Germinal center (tissue), 1 donor: ENCODE measurements around the gene CCSER2.

ENCODE experiments used
- DNase-seq: peaks from one replicate; pipeline ENCODE4 v3.0.0; 2012; ENCODE audit warnings: mixed read lengths, low spot score

CCSER2 gene

GRCh38 chr10:84348860-84349259, 20.5 kb downstream of the CCSER2 start:
- no peak for DNase-seq

DNA sequence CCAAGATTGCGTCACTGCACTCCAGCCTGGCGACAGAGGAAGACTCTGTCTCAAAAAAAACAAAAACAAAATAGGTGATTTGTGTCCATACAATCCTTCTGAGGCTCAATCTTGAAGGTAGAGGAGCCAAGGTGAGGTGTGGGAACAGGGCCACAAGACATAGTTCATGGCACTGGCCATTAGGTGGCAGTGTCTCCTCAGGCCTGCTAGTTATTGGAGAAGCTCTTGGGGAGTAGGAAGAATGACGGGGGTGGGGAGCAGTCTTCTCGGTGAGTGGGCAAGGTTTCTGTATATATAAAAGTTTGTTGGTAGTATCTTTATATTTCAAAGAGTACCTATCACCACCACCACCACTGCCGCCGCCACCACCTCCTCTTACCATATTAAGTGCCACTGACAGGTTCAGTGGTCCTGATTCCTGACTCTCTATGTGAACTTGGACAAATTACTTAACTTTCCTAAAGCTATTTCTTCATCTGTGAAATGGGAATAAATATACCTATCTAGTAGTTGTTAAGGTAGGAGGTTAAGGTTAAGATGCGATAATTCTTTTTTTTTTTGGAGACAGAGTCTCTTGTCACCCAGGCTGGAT, 24.0 kb downstream of the CCSER2 start:
- DNase-seq = peak; percentile 57

DNA sequence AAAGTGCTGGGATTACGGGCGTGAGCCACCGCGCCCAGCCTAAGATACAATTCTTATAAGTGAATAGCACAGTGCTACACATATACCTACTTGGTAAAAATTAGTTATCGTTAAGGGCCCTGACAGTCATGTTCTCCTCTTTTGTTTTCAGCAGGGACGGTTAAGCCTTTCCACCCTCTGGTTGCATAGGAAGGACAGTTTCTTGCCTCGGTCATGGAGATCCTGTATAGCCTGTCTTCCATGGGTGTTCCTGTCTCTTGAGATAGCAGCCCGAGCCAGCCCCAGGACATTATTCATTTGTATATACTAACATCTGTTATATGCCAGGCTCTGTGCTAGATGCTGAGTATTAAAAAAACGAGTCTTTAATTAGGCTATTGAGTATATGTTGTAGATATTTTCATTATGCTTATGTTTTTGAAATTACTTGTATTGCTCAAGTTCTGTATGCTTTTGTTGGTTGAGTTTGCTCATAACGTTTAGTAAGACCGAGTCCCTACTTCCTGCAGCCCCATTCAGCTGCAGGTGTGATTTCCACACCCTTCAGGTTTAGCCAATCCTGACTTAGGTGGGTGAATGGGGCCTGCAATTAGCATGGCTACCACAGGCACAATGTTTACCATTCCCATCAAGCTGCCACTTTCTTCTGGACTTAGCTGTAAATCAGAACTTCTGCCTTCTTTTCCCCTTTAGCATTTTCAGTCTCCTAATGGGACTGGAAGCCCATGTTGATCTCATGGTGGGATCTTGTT, 24.8 kb downstream of the CCSER2 start:
- no peak for DNase-seq

- no peak for DNase-seq
Measured at GRCh38 chr10:84354623-84355022, 26.2 kb downstream of the CCSER2 start.

DNA sequence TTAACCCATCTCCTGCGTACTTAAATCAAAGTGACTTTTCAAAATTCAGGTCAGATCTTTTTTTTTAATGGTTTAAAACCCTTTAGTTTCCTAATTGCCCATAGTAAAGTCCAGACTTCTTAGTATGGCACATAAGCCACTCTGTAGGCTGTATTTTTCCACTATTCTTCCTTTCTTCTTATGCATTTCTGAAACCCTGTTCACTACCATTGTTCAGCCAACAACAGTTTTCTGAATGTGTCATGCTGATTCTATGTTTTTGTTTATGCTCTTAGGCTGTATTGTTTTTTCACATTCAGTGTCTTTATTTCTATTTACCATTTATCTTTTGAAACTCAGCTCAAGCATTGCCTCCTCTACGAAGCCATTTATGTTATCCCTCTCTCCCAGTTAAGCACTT, 26.7 kb downstream of the CCSER2 start:
- DNase-seq = no peak

- DNase-seq = no peak
Measured at GRCh38 chr10:84356928-84357327, 28.5 kb downstream of the CCSER2 start.

- DNase-seq = no peak
Measured at GRCh38 chr10:84358743-84359142, 30.4 kb downstream of the CCSER2 start.

DNA sequence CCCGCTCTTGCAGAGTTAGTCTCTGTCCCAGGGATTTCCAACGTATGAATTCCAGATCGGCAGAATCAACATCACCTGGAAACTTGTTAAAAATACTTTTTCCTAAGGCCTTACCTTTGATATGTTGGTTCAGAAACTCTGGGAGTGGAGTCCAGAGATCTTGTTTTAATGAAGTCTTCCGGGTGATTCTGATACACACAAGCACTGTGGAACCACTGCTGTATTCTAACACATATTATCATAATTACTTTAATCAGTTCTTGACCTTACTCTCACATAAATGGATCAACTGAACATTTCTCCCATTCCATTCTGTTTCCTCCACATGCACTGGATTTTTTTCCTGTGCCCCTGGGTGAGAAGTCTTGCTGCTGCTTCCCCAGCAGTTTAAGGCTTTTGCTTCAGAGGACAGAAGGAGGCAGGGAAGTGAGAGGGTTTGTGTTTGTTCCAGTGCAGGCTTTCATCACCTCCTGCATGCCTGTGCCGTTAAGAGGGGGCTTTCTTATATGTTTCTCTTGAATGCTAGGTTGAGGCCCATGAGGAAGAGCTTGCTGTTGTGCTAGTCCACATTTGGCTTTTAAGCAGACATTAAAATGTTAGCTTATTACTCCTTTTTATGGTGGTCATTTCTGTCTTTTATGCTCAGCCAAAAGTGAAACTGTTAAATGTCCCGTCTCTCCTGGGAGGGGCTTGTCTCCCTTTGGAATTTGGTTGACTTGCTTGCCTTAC, 32.4 kb downstream of the CCSER2 start:
- DNase-seq = no peak

GRCh38 chr10:84365335-84365881, 37.0 kb downstream of the CCSER2 start:
- no peak for DNase-seq

DNA sequence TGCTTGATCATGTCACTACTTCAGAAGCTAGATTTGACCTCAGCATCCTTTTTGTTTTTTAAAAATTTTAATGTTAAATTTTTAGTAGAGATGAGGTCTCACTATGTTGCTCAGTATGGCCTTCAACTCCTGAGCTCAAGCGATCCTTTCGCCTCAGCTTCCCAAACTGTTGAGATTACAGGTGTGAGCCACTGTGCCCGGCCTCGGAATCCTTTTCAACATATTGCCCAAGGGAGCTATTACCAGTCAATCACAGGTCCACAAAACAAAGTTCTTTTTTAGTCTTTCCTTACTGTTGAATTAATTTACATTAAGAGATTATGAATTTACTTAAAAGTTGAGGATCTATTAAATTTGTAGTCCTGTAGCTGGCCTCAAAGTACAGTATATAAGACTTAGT, 37.7 kb downstream of the CCSER2 start:
- no peak for DNase-seq

GRCh38 chr10:84367256-84367655, 38.9 kb downstream of the CCSER2 start:
- DNase-seq = no peak

DNA sequence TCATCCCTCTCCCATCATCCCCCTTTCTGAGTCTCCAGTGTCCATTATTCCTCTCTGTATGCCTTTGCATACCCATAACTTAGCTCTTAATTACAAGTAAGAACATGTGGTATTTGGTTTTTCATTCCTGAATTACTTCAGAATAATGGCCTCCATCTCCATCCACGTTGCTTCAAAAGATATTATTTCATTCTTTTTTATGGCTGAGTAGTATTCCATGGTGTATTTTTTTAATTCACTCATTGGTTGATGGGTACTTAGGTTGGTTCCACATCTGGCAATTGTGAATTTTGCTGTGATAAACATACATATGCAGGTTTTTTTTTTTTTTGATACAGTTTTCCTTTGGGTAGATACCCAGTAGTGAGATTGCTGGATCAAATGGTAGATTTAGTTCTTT, 40.4 kb downstream of the CCSER2 start:
- no peak for DNase-seq

DNA sequence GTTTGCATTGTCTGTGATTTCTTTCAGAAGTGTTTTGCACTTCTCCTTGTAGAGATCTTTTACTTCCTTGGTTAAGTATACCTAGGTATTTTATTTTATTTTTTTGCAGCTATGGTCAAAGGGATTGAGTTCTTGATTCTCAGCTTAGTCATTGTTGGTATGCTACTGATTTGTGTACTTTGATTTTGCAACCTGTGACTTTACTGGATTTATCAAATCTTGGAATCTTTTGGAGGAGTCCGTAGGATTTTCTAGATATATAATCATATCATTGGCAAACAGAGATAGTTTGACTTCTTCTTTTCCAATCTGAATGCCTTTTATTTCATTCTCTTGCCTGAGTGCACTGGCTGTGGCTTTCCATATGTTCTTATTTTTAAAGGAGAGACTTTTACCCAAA, 41.9 kb downstream of the CCSER2 start:
- no peak for DNase-seq

DNA sequence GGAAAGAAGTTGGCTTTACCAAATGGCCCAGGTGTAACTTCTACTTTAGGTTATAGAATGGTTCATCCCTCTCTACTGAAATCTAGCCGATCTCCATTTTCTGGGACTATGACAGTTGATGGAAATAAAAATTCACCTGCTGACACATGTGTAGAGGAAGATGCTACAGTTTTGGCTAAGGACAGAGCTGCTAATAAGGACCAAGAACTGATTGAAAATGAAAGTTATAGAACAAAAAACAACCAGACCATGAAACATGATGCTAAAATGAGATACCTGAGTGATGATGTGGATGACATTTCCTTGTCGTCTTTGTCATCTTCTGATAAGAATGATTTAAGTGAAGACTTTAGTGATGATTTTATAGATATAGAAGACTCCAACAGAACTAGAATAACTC, 43.6 kb downstream of the CCSER2 start:
- no peak for DNase-seq

DNA sequence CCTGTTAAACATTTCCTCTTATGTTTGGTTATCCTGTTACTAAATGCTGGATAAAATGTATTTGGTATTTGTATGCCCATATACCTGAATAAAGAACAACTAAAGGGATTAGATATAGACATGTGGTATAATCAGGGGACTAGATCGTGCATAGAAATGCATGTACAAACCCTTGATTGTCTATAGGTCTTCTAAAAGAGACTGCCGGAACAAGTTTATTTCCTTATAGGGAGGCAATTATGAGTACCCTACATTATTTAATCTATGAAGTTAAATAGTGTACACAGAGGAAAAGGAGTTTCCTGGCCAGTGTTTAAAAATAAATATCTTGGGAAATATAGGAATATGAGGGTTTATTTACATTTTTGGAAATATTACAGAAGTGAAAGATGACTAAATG, 44.6 kb downstream of the CCSER2 start:
- DNase-seq = no peak

DNA sequence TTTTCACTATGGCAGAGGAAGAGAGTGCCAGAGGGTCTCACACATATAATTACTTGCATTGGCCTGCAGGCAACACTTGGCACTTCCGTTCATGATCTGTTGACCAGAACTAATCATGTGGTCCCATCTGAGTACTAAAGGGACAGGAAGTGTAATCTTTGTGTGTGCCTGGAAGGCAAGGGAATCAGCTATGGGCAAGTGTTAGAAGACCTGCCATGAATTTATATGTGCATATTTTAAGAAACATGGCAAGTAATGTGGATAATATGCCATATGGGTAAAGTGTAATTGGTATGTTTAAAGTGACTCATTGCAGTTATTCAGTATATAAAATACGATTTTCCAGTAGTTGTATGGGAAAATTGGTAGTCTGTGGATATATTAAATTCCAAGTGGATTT, 46.1 kb downstream of the CCSER2 start:
- DNase-seq = no peak

DNA sequence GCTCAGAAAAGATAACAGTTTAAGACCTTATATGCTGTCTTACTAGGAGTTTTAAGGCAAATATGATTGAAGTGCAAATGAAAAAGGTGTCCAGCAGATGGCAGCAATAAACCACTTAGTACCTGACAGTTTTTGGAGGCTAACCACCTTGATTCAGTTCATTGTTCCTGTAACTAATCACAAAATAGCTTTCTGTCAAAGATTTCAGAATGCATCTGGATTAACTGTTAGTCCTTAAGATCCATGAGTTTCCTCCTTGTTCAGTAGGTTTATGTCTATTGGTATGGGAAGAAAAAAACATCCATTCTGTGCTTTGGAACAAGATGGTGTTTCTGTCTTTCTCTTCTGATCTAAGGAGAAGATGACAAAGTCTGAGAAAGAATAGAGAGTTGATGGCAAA, 46.6 kb downstream of the CCSER2 start:
- peak; percentile 8 for DNase-seq

GRCh38 chr10:84375881-84376280, 47.5 kb downstream of the CCSER2 start:
- no peak for DNase-seq

GRCh38 chr10:84388148-84388547, 59.8 kb downstream of the CCSER2 start:
- no peak for DNase-seq

DNA sequence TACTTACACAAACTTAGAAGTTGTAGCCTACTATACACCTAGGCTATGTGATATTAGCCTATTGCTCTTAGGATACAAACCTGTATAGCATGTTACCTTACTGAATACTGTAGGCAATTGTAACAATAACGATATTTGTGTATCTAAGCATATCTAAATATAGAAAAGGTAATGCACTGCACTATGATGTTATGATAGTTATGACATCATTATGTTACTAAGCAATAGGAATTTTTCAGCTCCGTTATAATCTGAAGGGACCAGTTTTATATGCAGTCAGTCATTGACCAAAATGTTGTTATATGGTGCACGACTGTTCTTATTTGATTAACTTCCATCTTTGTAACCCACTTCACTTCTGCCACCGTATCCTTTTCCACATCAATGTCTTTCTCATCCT, 62.0 kb downstream of the CCSER2 start:
- no peak for DNase-seq

DNA sequence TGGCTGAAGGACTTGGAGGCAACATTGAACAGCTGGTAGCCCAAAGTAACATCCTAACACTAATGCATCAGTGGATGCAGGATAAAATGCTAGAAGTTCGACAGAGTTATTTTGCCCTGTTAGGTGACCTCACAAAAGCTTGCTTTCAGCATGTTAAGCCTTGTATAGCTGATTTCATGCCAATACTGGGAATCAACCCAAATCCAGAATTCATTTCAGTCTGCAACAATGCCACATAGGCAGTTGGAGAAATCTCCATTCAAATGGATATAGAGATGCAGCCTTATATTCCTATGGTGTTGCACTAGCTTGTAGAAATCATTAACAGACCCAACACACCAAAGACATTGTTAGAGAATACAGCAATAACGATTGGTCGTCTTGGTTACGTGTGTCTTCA, 62.9 kb downstream of the CCSER2 start:
- DNase-seq = no peak

- no peak for DNase-seq
Measured at GRCh38 chr10:84392181-84392580, 63.8 kb downstream of the CCSER2 start.

DNA sequence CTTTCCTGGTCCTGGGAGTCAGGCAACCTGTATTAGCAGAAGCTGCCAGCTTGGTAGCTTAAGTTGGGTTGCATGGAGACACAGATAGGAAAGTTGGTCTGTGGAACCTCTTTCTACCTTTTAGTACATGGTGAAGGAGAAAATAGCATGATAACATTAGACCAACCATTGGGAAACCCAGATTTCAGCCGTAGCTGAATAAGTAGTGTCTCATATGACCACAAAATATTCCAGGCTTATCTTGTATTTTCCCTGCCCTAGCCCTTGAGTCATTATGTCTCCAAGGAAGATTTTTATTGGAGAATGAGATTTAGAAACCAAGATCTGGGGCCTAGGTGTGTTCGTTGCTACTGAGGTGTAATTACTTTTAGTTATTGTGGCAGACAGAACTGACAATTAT, 67.2 kb downstream of the CCSER2 start:
- DNase-seq = no peak
